ENCODE data around the gene POLDIP2.
A peak's percentile ranks its signal among the peaks of the same experiment; 100 is the strongest.

Gene POLDIP2

DNA sequence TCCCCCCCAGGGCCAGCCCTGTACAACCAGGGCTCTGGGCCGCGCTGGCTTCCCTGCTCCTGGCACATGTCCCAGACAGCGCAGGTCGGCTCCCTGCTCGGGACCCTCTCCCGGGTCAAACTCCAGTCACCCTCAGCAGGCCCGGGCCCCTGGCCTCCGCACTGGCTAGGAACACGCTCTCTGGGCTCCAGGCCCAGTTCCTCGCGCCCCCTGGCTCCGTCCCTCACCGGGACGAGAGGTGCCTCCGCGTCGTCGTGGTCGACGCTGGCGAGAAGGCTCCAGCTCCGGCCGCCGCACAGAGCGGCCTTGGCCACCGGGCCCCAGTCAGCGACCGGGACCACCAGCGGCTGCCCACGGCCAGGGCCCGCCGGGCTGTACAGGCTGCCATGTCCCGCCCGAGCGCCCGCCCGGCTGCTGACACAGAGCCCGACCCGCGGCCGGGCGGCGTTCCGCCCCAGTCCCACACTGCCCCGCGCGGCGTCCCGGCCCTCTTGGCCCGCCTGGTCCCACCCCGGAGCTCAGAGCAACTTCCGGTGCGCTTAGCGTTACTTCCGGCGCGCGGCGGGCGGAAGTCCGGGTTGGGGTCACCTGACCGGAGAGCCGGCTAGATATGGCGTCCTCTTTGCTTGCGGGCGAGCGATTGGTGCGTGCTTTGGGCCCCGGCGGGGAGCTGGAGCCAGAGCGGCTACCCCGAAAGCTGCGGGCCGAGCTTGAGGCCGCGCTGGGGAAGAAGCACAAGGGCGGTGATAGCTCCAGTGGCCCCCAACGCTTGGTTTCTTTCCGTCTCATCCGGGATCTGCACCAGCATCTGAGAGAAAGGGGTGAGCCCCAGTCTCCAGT lies at the start of gene POLDIP2:
Gene POLDIP2 (minus strand): TSS at position 467 of the 840 bp plus-strand sequence. CDS start 79 bp downstream, at position 388.
- peak; percentile 93 for DNase-seq (ENCODE audit: low read depth)

DNA sequence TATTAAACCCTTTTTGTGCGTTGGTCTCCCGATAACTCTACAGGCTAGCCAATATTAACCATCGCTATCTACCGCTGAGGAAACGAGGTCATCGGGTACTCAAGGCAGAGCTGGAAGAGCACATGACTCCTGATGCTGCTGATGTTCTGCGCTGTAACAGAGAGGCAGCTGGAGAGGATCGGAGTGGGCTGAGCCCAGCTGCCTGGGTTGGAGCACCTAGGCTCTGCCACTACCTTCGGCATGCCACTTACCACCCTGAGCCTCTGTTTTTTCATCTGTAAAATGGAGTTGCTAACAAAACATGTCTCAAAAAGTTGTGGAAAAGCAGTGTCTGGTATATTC lies 49.1 kb upstream of the POLDIP2 start:
- DNase-seq (ENCODE audit: low read depth) = no peak

- DNase-seq (ENCODE audit: low read depth) = peak; percentile 24
Observed at GRCh38 chr17:28405632-28406472, 48.5 kb upstream of the POLDIP2 start, which contains the start of gene SLC46A1. TSS of gene SLC46A1 (minus strand) at chr17:28406212. CDS start at chr17:28406114, 98 bp downstream.

GRCh38 chr17:28404812-28405570 lies 47.7 kb upstream of the POLDIP2 start:
- DNase-seq (ENCODE audit: low read depth) = no peak

DNA sequence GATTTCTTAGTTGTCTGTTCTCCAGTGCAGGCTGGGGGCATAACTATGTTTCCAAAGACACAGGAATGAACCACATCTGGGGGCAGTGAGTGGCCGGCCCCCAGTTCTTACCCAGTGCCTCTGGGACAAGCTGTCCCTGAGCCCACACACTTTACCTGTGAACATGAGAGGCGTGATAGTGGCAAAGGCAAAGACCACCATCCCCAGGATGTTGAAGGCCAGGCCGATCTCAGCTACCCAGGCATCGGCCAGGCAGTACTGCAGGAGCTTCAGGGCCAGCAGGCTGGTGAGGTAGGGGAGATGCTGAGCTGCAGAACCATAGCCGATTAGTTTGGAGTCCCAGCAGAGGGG lies 47.1 kb upstream of the POLDIP2 start:
- no peak for DNase-seq (ENCODE audit: low read depth)

GRCh38 chr17:28404007-28404406 lies 46.7 kb upstream of the POLDIP2 start:
- DNase-seq (ENCODE audit: low read depth) = no peak

DNA sequence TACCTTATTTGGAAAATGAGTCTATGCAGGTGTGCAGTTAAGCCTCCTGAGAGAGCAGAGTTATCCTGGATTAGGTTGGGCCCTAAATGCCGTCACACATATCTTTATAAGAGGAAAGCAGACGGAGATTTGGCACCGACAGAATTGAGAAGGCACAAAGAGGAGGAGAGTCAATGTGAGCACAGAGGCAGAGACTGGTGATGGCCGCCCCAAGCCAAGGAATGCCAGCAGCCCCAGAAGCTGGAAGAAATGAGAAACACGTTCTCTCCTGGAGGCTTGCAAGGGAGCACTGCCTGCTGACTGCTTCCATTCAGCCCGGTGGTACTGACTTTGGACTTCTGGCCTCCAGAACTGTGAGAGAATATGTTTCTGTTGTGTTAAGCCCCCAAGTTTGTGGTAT lies 45.5 kb upstream of the POLDIP2 start:
- DNase-seq (ENCODE audit: low read depth) = no peak

DNA sequence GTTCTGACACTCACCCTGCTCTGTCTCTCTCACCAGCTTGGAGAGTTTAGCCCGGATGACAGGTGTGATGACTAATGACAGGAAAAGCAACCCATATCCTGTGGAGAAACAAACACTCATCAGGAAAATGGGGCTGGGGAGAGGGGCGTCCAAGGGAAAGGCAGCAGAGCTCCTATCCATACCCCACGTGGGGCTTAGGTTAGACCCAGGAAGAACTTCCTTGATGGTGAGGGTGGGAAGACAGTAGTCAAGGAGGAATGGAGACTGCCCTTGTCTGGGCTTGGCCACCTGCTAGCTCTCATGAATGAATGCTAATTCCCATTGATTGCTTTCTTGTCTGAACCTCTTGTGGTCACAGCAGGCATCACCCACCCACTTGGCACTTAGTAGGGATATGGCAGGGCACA lies 44.9 kb upstream of the POLDIP2 start:
- DNase-seq (ENCODE audit: low read depth) = no peak

GRCh38 chr17:28399808-28400207 lies 42.5 kb upstream of the POLDIP2 start:
- no peak for DNase-seq (ENCODE audit: low read depth)

DNA sequence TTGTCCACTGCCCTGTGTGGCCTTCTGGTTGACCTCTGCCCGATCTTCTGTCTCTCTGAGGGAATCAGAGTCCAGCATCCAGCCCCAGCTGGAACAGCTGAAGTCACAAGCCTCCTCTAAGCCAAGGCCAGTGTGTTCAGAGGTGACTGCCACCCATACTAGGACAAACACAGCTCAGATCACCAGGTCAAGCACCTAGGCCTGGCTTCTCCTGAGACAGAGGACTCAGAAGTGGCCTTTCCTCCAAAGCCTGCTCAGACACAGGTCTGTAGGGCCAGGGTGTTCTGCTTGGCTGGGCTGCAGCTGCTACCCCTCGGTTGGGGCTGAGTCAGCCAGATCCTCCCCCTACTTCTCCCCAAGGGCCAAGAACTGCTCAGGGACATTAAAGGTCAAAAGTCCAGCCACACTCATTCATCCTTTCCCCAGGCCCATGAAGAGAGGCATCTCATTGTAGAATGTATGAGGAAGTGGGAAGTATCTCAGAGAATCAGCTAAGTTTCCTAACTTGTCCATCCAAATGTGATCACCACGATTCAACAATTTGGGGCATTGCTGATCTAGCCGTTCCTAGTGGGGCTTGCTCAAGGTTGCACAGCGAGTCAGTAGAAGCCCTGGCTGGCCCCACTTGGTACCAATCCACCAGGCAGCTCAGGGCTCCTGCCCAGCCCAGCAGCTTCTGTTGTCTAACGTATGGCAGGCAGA lies 41.1 kb upstream of the POLDIP2 start:
- DNase-seq (ENCODE audit: low read depth) = no peak

- DNase-seq (ENCODE audit: low read depth) = no peak
Observed at GRCh38 chr17:28397687-28398279, 40.5 kb upstream of the POLDIP2 start.

DNA sequence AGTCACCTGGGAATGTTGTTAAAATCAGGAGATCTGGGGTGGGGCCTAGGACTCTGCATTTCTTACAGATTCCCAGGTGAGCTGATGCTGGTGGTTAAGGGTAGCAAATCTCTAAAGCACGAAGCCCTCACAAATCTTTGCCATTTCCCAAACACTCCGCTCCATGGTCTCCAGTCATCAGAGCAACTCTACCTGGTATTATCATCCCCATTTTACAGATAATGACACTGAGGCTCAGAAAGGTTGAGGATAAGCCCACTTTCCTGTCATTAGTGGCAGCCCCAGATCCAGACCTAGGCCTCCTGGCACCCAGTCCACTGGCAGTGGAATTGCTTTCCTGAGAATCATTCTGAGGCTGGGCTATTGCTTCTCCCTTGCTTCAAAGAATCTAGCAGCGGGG lies 39.9 kb upstream of the POLDIP2 start:
- no peak for DNase-seq (ENCODE audit: low read depth)

GRCh38 chr17:28396635-28397239 lies 39.4 kb upstream of the POLDIP2 start:
- DNase-seq (ENCODE audit: low read depth) = no peak

- no peak for DNase-seq (ENCODE audit: low read depth)
Observed at GRCh38 chr17:28395968-28396367, 38.6 kb upstream of the POLDIP2 start.

DNA sequence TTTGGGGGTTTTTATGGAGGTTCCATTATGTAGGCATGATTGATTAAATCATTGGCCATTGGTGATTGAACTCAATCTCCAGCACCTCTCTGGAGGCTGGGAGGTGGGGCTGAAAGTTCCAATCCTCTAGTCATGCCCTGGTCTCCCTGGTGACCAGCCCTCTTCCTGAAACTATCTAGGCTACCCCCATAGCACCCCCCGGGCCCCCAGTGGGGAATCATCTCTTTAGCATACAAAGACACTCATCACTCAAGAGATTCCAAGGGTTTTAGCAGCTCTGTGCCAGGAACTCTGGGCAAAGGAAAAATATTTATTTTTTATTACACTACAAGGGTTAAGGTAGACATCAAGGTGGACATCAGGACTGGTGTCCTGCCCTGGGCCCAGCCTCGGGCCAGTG lies 38.1 kb upstream of the POLDIP2 start:
- no peak for DNase-seq (ENCODE audit: low read depth)

DNA sequence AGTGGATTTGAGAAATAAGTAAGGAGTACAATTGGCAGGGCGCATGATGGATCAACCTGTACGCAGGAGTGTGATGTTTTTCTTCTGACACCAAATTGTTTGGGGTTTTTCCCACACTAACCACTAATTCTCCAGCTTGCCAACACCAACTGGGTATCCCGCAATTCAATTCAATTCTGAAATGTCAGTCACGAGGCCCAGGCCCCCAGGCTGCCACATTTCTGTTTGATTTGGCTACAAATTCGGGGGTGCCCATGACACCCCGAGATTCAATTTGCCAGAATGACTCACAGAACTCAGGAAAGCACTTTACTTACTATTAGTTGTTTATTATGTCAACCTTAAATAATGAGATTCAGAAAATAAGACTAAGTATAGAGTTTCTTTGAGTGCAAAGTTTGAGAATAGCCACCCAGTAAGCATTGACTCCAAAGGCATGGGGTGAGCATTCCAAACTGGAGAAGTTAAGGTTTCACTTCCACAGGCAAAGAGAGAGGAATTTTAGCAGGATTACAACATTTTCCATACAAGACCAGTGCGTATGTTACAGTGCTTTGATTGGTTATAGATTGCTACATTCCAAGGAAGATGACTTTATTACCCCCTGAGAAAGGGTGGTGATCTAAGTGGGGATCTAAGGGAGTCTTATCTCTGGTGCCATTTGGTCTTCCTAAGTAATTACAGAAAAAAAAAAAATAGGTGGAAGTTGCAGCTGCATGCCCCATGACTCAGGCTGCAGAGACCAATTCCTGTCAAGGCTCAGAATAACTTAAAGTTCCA lies 37.2 kb upstream of the POLDIP2 start:
- no peak for DNase-seq (ENCODE audit: low read depth)

- no peak for DNase-seq (ENCODE audit: low read depth)
Observed at GRCh38 chr17:28392491-28392890, 35.2 kb upstream of the POLDIP2 start.

GRCh38 chr17:28391401-28391800 lies 34.1 kb upstream of the POLDIP2 start:
- no peak for DNase-seq (ENCODE audit: low read depth)

DNA sequence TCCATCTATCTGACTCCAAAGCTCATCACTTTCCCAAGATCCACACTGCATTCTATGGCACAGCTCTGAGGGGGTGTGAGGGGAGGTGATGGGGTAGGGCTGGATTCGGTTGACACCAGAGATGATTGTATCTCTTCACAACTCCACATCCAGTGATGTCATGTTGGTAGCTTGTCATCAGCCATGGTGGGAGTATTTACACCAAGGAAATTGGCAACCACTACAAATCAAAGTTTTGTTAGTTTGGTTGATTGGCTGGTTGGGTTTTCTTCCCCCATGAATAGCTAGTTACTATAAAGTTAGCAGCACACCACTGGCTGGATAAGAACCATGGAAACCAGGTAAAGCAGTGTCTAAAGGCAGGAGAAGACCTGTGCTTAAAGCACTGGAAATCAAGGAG lies 33.7 kb upstream of the POLDIP2 start:
- DNase-seq (ENCODE audit: low read depth) = no peak

- DNase-seq (ENCODE audit: low read depth) = no peak
Observed at GRCh38 chr17:28390563-28390962, 33.2 kb upstream of the POLDIP2 start.
